ENCODE measurements around the gene SMURF2. TPM values are rescaled to one million over a fixed set of nuclear protein-coding genes. Genes with fewer than 3 reads are reported as not detected.

The SMURF2 gene
- total and polyA plus RNA-seq, 9 of the 15 experiments (the other 6 are each of a cell fraction or from before 2014, with no cell fraction given): 3.8 to 22.0 (median 14.8) TPM

GRCh38 chr17:64498308-64499203 is 163.6 kb downstream of the SMURF2 start:
- Histone ChIP-seq H2AFZ (ENCODE audit: low read depth, low read length) (no peak overlapping the region), H3K36me3 (ENCODE audit: control insufficient read depth, insufficient read depth, low read length) (peaks cover 73% of the 10 kb centered on the region), H3K9me1 (ENCODE audit: control insufficient read depth, insufficient read depth, low read length) (no peaks in the 10 kb centered on the region), H3K27me3 (ENCODE audit: control insufficient read depth in 2 of 2, insufficient read depth in 2 of 2, low read length in 2 of 2) (no peaks in the 10 kb centered on the region), H3K4me1 (replicated peaks in 1 of 2; ENCODE audit: control insufficient read depth in 2 of 2, insufficient read depth in 2 of 2, low read length in 2 of 2) (peaks cover 4 to 10% of the 10 kb centered on the region in 2 experiments; a peak in 3 of 5 replicates), H4K20me1 (replicated peaks; ENCODE audit: control insufficient read depth, insufficient read depth, low read length) (peaks cover 8% of the 10 kb centered on the region; the same call in 1 of the 2 replicates), H3K4me2 (ENCODE audit: insufficient read depth, low read length) (peak overlapping the region; percentile 2; the same call in 1 of the 2 replicates), H3K9me3 (replicated peaks; ENCODE audit: control insufficient read depth, insufficient read depth, low read depth, low read length) (no peaks in the 10 kb centered on the region), H3K27ac (ENCODE audit: extremely low read depth, low read depth, low read length) (peak overlapping the region; percentile 90; the same call in 2 of the 3 replicates), H3K79me2 (ENCODE audit: control insufficient read depth, insufficient read depth, low read length) (peaks cover 70% of the 10 kb centered on the region), H3K4me3 (no peak overlapping the region), H3K9ac (ENCODE audit: insufficient read depth in 1 of 2, low read depth in 2 of 2, low read length in 2 of 2) (peak overlapping the region in 1 of 2 experiments; percentile 88; a peak in 2 of 4 replicates)
- ChIA-PET POLR2A (interaction anchor here (0.9 to 6.8 kb wide), 21 partner anchors 7 to 210 kb away, joined by 3 to 114 read pairs (median 4); partner anchors contain the start of genes CEP95, DDX5 and MILR1), CTCF (ENCODE audit: low intra/inter-chr PET ratio) (interaction anchor here (1.2 to 2.3 kb wide), 2 partner anchors 150 to 192 kb away, joined by 4 to 8 read pairs; no protein-coding TSS in a partner anchor)
- intact Hi-C loops (cut with micrococcal nuclease): no loop called here
- no peak for FAIRE-seq
- ATAC-seq: peak; percentile 5
- no peak for DNase-seq (ENCODE audit: extremely low read depth in 1 of 4, low spot score in 3 of 4)
- in situ Hi-C loops (cut with MboI): no loop called here
- no TSS peak for BruUV-seq (replicated peaks)
- whole genome bisulfite sequencing (ENCODE audit: insufficient coverage, low coverage, missing lambda C conversion rate): 62% methylated on average over 7 of the region's 7 CpGs
- TF ChIP-seq KLF10 (CRISPR knock-in tag; IDR thresholded peaks at IDR 0.05): no peak
- TF ChIP-seq NCOA4 (IDR thresholded peaks at IDR 0.05; ENCODE audit: partially characterized antibody): no peak
- TF ChIP-seq, protein P1, sequence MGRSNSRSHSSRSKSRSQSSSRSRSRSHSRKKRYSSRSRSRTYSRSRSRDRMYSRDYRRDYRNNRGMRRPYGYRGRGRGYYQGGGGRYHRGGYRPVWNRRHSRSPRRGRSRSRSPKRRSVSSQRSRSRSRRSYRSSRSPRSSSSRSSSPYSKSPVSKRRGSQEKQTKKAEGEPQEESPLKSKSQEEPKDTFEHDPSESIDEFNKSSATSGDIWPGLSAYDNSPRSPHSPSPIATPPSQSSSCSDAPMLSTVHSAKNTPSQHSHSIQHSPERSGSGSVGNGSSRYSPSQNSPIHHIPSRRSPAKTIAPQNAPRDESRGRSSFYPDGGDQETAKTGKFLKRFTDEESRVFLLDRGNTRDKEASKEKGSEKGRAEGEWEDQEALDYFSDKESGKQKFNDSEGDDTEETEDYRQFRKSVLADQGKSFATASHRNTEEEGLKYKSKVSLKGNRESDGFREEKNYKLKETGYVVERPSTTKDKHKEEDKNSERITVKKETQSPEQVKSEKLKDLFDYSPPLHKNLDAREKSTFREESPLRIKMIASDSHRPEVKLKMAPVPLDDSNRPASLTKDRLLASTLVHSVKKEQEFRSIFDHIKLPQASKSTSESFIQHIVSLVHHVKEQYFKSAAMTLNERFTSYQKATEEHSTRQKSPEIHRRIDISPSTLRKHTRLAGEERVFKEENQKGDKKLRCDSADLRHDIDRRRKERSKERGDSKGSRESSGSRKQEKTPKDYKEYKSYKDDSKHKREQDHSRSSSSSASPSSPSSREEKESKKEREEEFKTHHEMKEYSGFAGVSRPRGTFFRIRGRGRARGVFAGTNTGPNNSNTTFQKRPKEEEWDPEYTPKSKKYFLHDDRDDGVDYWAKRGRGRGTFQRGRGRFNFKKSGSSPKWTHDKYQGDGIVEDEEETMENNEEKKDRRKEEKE (IDR thresholded peaks at IDR 0.05; ENCODE audit: borderline replicate concordance in 1 of 2, control insufficient read depth in 1 of 2, low read depth in 2 of 2, low read length in 1 of 2): peak in 1 of 2 experiments; percentile 39; a peak in 1 of 4 replicates
- peak; percentile 30 for TF ChIP-seq CCNT2 (IDR thresholded peaks at IDR 0.05; ENCODE audit: borderline replicate concordance, extremely low read depth, insufficient read length, low read depth, low read length)
- TF ChIP-seq TRIM24 (IDR thresholded peaks at IDR 0.05): no peak
- peak; percentile 62; the same call in 1 of the 2 replicates for TF ChIP-seq SP1 (CRISPR knock-in tag; IDR thresholded peaks at IDR 0.05)
- TF ChIP-seq LCOR (CRISPR knock-in tag; IDR thresholded peaks at IDR 0.05): peak; percentile 62; the same call in 1 of the 2 replicates
- TF ChIP-seq TEAD1 (CRISPR knock-in tag; IDR thresholded peaks at IDR 0.05): peak in 1 of 2 experiments; percentile 40; a peak in 2 of 4 replicates
- no peak for TF ChIP-seq MCM7 (IDR thresholded peaks at IDR 0.05)
- TF ChIP-seq POLR2AphosphoS5 (IDR thresholded peaks at IDR 0.05; ENCODE audit: control insufficient read depth, insufficient read depth, low read depth, low read length): peak; percentile 74
- TF ChIP-seq ZNF175 (CRISPR knock-in tag; IDR thresholded peaks at IDR 0.05; ENCODE audit: low read depth): 0 out of 2 replicates have a peak, but pooled peaks have one; percentile 27
- no peak for TF ChIP-seq ZNF253 (CRISPR knock-in tag; conservative IDR thresholded peaks at IDR 0.05)
- peak; percentile 63 for TF ChIP-seq EWSR1 (IDR thresholded peaks at IDR 0.05; ENCODE audit: borderline replicate concordance, low read depth, partially characterized antibody)
- TF ChIP-seq ZNF354B (CRISPR knock-in tag; IDR thresholded peaks at IDR 0.05): 0 out of 2 replicates have a peak, but pooled peaks have one; percentile 35
- no peak for TF ChIP-seq ELF4 (CRISPR knock-in tag; IDR thresholded peaks at IDR 0.05)
- no peak for TF ChIP-seq CREBBP (IDR thresholded peaks at IDR 0.05; ENCODE audit: low read depth, low read length)

All from K562 (cell line).